IPS DF 4.7 (cell line): Measurements from ENCODE around the gene SDHA.
"Not testable (repeated sequence)": the region's sequence is repeated elsewhere in the genome, so short reads cannot be mapped to it uniquely, and the experiment has no call there.

Experiments used
- DNase-seq: peaks from one replicate; pipeline ENCODE4 v3.0.0-alpha.2; 2013; ENCODE audit warnings: low spot score; ENCODE audit errors: extremely low read depth

The SDHA gene

DNA sequence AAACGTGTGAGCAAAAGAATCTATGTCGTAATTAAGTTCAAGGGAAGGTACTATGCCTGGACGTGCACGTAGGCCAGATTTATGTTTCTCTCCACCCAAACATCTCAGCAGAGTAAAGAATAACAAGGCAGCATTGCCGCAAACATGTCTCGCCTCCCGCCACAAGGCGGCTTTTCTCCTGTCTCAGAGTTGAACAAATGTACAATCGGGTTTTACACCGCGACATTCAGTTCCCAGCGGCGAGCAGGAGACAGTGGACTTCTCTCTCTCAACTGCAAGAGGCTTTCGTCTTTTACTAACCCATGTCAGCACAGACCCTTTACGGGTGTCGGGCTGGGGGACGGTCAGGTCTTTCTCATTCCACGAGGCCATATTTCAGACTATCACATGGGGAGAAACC lies 21.1 kb upstream of the SDHA start:
- not testable (repeated sequence) for DNase-seq

DNA sequence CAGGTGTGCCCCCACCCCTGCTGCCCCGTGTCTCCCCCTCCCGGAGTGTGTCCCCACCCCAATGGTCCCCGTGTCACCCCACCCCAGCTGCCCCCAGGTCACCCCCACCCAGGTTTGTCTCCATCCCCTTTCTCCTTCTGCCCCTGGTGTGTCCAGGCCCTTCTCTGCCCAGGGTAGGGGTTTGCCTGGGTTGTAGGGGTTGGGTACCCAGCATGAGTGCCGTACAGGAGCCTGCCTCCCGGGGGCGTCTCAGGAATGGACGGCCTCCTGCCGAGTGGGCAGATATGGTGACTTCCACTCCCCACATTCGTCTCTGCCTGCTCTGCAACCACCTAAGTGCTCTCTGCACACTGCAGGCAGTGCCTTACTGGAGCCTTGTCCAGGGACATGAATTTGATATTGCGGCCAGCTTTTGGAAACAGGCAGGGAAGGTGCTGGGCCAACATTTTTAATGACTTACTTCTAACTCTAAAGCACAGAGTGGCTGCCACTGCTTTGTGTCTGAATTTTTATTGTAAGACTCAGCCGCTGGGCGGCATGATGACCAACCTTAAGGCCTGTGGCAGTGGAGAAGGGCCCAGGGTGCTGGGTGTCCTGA lies 20.1 kb upstream of the SDHA start:
- no peak for DNase-seq

DNA sequence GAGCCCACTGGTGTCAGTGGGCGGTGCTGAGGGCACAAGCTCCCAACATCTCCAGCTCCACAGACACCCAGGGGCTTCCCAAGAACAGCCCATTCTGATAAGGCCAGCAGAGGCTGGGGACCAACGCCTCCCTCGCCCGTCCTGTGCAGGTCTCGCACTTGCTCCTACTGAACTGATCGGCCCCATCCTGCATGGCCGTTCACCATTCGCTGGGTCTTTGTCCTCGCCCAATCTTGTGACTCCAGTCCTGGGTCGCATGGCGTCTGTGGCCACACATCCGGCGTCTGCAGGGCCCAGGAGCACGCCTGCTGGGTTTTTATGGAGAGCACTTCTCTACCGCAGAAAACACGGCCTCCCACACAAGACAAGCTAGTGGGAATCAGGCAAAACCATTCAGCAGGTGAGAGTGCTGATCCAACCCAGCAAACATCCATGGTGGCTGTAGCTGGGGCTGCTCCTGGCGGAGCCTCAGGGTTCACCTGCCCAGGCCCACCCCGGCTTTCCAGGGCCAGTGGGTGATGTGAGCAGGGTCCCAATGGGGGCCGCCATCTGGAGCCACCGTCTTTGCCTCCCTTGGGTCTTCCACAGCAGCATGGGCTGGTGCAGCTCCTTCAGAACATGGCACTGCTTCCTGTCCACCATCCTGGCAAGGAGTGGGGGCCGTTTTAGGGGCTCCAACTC lies 19.5 kb upstream of the SDHA start:
- DNase-seq: no peak

DNA sequence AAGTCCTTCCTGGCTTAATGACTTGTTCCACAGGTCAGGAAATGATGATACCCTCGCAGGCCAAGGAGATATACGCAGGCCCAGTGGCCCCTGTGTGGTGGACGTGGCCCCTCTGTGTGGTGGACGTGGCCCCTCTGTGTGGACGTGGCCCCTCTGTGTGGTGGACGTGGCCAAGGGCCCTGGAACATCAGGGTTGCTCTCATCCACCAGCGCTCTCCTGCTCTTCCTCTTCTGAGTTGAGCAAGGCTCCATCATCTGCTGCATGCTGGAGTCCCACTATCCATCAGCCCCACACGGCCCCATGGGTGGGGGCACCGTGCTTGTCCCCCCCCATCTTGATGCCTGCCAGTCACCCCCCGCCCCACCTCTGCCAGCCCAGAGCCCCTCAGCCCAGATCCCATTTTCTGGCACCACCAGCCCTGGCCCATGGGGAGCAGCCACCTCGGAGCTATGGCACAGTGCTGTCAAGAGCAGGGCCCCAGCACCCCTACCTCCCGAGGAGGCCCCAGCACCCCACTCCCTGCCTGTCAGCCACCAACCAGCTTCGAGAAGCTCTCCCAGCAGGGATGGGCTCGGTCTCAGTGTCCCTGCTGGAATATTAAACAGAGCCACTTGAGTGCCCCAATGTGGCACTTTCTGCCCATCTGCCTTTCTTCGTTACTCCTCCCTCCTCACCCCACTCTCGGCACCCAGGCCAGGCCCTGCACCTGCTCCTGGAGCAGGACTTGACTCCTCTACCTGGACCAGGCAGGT lies 18.7 kb upstream of the SDHA start:
- DNase-seq: no peak

DNA sequence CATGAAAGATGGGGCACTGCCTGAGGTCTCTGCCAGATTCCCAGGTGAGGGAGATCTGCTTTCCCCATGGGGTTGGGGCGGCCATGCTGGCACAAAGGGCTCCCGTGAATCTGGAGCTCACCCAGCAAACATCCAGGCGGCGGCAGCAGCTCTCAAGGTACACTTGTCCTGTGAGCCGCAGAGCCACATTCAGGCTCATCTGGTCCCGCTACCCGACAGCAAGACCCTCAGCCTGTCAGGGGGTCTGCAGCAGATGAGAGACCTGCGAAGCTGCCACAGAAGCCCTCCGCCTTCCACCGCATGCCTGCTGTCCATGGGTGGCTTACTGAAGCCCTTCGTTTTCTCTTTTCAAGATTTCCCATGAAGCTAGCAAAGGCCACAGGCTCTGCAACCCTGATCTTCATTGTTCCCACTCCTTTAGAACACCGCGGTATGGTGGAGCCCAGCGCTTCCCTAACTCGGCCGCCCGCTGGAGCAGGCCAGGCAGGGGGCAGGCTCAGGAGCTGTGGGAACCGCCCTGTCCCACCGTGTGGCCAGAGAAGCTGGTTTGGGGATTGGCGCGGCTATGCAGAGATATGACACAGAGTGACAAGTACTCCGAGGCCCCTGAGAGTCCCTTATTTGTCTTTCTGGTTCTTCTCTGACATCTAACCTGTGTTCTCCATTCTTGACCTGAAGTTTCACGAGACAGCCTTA lies 18.0 kb upstream of the SDHA start:
- DNase-seq: no peak

DNA sequence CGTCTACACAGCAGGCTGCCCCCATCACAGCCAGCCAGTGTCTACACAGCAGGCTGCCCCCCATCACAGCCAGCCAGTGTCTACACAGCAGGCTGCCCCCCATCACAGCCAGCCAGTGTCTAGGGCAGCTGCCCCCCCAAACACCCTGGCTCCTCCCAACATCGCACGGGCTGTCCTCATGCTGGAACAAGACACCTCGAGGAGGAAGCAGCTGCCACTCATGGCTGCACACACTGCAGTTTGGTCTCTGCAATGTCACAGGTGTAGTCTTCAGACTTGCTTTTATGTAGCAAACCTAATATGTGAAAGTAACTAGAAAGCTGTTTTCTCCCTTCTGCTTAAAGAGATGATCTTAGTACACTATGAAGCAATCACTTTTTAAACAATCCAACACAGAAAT lies 17.1 kb upstream of the SDHA start:
- no peak for DNase-seq

DNA sequence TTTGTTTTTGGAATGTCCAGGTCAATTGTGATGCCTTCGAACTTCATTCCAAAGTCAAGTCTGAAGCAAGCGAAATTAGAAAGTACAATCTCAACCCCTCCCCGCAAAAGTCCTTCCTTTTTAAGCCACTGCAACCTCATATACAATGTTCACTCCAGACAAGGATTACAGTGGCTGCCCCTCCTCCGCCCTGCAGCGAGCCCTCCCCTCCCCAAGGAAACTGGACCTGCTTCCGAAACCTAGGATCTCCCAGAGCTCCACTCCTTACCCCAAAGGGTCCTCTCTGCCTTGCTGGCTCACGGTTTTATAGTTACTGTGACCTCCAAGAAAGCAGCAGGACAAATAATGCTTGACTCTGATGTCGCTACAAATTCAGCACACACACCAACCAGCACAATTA lies 16.4 kb upstream of the SDHA start:
- DNase-seq: no peak

DNA sequence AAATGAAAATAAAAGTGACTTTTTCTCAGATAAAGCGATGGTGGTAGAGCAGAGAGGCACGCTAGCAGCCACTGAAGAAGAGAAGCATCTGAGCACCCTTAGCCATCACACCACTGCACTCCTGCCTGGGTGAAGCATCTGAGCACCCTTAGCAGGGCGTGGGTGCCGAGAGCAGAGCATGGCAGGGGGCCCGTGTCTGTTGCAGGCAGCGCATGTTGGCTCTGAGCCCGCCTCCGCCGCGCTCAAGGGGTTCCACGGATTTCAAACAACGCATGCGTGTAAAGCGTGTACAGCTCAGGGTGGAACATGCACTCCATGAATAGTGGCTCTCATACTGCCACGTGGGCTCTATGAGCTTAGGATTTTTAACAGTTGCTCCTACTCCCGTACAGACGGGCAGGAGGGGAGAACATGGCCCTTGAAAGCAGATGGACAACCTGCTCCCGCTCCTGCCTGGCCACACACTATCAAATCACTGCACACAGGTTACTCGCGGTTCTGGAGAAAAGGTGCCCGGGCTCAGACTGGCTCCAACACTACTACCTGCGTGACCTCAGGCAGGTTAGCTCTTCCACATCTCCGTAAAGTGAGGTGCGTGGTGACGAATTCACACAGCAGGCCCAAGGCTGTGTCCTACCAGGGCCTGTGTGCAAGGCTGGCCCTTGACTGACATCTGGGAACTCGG lies 14.7 kb upstream of the SDHA start:
- no peak for DNase-seq

DNA sequence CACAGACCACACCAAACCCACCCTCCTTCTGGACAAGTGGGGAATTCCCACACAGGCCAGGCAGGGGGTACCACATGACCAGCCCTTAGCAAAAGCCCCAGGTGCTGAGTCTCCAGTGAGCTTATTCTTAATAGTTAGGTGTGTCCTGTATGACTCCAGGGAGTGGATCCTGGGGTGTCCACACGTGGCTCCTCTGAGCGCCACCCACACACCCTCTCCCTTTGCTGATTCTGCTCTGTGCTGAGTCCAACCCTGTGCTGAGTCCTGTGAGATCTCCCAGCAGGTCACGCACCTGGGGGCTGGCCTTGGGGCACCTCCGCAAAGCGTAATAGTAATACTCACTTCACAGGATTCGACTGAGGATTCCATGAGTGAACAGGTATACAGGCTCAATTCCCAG lies 14.1 kb upstream of the SDHA start:
- DNase-seq: no peak

DNA sequence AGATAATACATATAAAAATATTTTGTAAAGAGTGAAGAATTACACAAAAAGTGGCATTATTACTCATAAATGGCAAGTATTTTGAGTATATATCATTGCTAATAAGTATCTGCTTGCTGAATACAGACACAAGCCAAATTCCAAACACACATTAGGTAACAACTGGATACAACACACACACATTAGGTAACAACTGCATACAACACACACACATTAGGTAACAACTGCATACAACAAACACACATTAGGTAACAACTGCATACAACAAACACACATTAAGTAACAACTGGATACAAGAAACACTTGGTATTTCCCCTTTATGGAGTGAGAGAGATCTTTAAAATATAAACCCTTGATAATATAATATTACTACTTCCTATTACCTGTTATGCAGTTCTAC lies 13.7 kb upstream of the SDHA start:
- DNase-seq: no peak

DNA sequence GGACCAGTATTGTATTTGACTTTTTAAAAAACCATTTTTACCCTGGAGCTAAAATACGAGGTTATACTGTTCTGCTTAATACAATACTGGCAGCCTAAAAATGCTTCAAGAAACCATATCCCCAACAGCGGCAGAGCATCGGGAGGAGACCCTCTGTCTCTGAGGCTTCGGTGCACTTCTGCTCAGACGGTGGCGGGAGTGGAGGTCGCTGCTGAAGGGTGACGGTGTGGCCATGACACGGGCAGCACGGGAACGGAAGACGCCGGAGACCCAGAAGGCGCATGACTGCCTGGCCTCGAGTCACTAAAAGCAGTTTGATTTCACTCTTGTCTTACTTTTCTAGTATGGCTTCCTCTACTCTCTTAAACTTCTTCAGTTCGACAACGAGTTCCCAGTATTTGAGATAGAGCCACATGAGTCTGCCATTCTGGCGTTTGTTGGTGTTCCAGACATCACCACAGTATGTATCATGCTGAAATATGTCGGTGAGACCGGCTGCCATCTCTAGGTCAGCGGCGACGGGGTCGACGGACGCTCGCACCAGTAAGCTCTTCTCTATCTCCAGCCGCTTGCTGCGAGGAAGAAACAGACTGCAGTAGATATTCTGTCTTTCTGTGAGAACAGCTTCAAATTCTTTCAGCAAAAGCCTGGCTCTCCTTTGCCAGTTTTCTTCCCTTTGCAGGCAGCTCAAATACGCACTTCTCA lies 13.0 kb upstream of the SDHA start:
- no peak for DNase-seq

DNA sequence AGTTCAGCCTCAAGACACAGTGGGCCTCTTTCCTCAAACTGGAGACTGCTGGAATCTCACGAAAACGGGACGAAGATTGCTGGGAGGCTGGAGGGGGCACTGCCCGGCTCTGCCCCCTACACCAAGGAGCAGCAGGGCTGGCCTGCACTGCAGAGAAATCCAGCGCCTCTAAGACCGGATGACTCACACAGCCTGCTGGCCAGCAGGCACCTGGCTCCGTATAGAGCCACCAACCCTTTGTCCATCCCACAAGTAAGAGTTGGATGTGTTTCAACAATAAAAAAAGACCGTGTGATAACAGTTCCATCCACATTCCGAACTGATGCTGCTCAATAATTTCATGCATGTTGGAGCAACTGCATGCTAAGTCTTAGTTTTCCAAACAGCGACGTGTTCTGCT lies 11.7 kb upstream of the SDHA start:
- no peak for DNase-seq

DNA sequence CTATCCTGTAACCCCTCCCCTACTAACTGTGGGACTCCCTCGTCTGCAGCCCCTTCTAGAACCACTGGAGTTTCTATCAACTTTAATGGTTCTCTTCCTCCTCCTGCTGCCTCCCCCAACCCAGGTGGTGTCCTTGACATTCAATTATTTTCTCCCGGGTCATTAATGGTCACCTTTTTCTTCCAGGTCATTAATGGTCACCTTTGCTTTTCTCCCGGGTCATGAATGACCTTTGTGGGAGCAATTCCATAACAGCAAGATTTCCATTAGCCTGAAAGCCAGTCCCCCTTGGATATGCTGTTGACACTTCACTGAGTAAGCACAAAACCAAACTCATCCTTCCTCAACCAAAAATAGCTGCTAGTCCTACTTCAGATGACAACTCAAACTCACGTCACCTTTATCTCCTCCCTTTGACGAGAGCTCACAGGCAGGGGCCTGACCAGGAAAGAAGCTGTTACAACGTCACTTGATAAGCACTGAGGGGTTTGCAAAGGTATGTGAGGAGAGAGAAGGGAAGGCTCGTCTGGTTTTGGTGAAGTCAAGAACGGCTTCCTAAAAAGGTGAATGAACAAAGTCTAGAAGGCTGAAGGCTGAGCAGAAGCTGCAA lies 11.1 kb upstream of the SDHA start:
- no peak for DNase-seq

DNA sequence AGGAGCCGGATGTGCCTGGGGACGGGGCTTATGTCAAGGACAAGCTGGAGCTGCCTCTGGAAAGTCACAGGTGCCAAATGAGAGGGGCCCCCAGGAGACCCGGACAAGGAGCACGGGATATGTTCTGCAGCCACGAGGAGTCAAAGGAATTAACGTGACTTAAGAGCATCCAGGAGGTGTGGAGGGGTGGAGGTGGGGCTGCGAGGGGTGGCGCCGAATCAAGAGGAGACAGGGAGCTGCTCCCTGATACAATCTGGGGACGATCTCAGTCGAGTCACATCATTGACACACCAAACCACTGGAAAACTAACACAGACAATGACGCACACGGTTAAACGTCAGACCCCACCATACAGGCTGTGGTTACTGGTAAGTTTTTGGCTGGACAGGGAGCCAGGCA lies 10.5 kb upstream of the SDHA start:
- DNase-seq: no peak

DNA sequence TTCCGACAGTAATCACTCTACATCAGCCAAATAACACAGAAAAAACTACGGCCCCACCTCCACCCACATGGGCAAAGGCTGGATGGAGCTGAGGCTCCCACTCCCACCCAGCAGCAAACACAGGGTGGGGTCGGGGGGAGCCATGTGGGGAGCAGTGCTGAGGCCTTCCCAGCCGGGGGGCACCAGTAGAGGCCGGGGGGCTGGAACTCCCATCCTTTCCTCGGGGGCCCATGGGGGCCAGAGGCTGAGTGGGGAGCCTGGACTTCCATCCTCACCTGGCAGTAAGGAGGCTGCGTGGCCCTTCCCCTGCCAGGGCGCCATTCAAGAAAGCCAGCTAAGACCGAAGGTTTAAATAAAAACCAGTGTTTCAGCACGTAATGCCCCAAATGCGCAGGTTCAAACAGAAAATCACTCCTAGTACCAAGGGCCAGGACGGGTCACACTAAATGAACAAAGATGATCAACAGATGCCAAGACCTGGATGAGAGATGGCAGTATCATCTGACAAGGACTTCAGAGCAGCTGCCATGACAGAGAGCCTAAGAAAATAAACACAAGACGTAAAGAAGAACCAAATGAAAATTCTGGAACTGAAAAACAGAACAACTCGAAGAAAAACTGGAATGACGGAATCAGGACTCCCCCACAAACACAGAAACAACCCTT lies 9.5 kb upstream of the SDHA start:
- no peak for DNase-seq

DNA sequence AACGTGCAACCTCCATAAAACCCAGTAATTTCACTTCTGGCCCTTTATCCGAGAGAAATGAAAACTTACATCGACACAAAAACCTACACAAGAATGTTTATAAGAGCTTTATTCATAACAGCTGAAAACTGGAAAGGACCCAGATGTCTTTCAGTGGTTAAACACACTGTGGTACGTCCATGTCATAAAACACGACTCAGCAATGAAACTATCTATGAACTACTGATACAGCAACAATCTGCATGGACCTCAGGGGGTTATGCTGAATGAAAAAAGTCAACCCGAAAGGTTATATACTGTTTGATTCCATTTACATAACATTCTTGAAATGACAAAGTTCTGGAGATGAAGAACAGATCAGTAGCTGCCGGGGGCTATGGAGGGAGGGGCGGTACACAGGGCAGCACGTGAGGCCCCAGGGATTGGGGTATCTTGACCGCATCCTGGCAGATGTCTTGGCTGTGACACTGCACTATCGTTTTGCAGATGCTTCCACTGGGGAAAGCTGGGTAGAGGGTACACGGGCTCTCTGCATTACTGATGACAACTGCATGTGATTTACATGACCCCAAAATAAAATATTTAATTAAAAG lies 4.2 kb upstream of the SDHA start:
- no peak for DNase-seq

DNA sequence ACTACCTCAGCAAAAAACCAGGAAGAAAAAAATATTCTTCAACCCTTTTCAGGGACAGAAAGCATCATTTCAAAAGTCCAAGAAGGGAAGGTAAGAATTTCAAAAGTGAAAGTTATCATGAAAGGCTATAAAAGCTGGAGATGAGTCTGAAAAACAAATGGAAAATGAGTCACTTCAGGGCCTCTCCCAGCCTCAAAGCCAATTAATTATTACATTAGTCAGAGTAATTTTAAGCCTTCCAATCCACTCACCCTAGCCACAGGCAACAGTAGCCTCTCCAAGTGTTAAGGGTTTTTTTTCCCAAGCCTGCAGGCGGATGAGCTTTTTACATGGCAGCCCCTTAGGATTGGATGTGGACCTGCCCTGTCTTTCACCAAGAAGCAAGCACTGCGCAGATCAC lies 2.9 kb upstream of the SDHA start:
- not testable (repeated sequence) for DNase-seq

DNA sequence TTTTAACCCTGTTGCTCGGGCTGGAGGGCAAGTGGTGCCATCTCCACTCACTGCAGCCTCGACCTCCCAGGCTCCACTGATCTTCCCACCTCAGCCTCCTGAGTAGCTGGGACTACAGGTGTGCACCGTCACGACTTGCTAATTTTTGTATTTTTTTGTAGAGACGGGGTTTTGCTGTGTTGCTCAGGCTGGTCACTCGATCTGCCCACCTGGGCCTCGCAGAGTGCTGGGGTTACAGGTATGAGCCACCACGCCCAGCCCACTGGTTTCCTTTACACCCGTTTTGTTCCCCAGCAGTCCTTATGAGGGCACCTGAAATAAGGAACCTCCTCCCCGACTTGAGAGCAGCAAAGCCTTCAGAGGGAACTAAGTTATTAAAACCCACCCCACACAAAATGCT lies 2.0 kb upstream of the SDHA start:
- not testable (repeated sequence) for DNase-seq

DNA sequence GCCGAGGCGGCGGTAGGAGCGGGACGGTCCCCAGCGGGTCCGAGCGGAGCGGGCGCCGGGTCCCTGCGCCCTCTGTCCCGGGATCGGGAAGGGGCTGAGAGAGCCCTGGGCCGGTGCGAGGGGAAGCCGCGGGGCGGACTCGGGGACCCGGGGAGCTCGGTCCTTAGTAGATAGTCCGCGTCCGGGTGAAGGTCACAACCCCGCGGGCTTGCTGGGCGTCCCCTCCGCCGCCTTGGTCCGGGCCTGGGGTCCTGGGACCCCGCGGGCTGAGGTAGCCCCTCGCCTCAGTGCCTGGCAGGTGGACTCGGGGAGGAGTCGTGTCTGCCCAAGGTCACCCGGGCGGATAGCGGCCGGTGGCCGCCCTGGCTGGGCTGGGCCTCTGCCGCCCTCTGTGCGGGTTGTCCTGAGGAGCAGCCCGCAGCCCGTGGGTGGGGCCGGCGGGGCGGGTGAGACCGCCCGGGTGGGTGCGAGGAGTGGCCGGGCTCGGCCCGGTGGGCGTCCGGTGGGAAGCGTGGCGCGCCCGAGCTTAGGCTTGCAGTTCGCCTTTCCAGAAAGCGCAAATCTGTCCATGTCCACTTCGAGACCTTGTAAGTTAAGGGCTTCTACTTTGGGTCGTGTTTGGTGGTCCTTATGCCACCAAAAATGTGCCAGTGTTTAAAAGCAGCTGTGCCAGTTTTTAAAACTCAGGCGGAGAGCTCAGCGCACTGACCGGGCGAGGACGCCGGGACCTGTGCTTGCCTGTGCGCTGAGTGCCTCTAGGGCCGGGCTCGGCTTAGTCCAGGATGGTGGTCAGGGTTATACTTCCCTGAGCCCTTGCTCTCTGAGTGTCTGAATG lies 554 bp downstream of the SDHA start:
- no peak for DNase-seq
